Measurements from ENCODE around the gene SSU72. TPM values are rescaled to one million over a fixed set of nuclear protein-coding genes. Genes with fewer than 3 reads are reported as not detected.
A peak's percentile ranks its signal among the peaks of the same experiment; 100 is the strongest.

SSU72 gene
- polyA plus RNA-seq, 1 experiment: 101 TPM

DNA sequence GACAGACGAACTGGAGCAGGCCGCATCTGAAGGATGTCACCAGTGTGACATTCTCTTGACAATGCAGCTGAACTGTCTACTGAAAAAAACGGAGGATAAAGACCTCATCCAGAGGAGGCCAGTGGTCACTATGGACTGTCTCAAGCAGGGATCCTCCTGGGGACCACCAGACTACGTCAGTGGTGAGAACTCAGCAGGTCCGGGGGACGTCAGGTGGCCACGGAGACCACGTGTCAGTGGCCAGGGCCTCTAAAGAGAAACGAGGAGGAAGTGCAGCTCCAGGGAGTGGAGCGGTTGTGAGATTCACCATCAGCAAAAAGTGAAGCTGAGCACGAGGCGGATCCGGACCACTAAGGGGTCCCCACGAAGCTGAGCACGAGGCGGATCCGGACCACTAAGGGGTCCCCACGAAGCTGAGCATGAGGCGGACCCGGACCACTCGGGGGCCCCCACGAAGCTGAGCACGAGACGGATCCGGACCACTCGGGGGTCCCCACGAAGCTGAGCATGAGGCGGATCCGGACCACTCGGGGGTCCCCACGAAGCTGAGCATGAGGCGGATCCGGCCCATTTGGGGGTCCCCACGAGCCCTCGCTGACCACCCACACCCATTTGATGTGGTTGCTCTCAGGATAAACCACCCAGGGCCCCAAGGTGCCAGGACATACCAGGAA is 20.7 kb downstream of the SSU72 start:
- Histone ChIP-seq H3K4me3 (ENCODE audit: low read depth, low read length) (no peak overlapping the region), H3K27me3 (ENCODE audit: control insufficient read depth, insufficient read depth, low read length) (no peaks in the 10 kb centered on the region), H3K36me3 (ENCODE audit: control insufficient read depth, insufficient read depth, low read length) (peaks cover 3% of the 10 kb centered on the region)
- ChIA-PET CTCF (no interaction called here), POLR2A (no interaction called here)
- TF ChIP-seq, protein P1, sequence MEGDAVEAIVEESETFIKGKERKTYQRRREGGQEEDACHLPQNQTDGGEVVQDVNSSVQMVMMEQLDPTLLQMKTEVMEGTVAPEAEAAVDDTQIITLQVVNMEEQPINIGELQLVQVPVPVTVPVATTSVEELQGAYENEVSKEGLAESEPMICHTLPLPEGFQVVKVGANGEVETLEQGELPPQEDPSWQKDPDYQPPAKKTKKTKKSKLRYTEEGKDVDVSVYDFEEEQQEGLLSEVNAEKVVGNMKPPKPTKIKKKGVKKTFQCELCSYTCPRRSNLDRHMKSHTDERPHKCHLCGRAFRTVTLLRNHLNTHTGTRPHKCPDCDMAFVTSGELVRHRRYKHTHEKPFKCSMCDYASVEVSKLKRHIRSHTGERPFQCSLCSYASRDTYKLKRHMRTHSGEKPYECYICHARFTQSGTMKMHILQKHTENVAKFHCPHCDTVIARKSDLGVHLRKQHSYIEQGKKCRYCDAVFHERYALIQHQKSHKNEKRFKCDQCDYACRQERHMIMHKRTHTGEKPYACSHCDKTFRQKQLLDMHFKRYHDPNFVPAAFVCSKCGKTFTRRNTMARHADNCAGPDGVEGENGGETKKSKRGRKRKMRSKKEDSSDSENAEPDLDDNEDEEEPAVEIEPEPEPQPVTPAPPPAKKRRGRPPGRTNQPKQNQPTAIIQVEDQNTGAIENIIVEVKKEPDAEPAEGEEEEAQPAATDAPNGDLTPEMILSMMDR (IDR thresholded peaks at IDR 0.05; ENCODE audit: insufficient read depth, low read depth, low read length): no peak
- DNase-seq (ENCODE audit: low read depth): no peak

DNA sequence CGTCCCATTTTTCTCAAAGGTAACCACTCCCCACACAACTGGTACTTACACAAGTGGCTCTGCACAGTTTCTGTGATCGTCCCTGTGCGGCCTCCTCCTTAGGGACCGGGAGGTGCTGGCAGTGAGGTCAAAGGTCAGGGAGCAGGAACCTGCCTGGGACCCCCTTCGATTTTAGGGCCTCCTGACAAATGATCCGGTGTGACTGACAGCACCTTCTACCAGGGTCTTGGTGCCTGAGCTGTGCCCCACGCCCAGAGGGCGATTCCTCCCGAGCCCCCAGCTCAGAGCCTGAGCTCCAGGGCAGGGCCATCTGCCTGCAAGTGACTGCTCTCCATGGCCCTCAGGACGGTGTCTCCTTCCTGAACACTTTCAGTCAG is 22.4 kb downstream of the SSU72 start:
- no peaks in the 10 kb centered on the region for H3K27me3 ChIP-seq (ENCODE audit: control insufficient read depth, insufficient read depth, low read length)
- no peak overlapping the region for H3K4me3 ChIP-seq (ENCODE audit: low read depth, low read length)
- TF ChIP-seq, protein P1 (IDR thresholded peaks at IDR 0.05; ENCODE audit: insufficient read depth, low read depth, low read length): no peak
- no peak for DNase-seq (ENCODE audit: low read depth)
- POLR2A ChIA-PET: no interaction called here
- peaks cover 5% of the 10 kb centered on the region for H3K36me3 ChIP-seq (ENCODE audit: control insufficient read depth, insufficient read depth, low read length)
- CTCF ChIA-PET: no interaction called here

DNA sequence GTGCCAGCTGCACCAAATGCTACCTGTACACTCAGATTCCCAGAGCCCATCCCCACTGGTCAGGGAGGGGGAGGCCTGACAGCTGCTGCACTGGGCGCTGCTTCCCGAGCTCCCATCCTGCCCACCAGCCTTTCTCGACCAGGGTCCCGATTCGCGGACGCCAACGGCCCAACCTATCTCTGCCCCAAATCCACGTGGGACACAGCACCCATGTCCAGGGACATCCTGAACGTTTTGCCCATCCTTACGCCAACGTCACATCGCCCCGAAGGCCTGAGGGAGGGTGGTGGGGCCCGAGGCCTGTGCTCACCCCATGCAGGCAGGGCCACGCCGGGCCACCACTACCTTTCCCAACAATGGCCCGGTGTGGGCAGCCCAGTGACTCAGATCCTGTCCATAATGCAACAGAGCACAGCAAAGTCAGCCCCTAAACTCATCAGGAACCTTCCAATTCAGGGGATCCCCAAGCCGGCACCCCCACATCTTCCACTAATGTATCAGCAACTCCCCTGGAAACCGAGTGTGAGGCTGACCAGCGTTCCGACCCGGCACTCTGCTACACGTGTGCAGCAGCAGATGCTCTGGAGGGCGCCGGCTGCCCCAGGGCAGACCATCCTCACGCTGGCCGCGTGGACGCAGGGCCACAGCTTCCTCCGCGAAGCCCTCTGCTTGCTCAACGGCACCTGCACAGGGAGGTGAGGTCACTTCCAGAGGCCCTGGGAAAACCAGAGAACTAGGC is 23.0 kb downstream of the SSU72 start:
- Histone ChIP-seq H3K36me3 (ENCODE audit: control insufficient read depth, insufficient read depth, low read length) (peaks cover 5% of the 10 kb centered on the region), H3K27me3 (ENCODE audit: control insufficient read depth, insufficient read depth, low read length) (no peaks in the 10 kb centered on the region), H3K4me3 (ENCODE audit: low read depth, low read length) (no peak overlapping the region)
- ChIA-PET POLR2A (no interaction called here), CTCF (interaction anchor here (1.0 kb wide), 1 partner anchor 7 kb away, joined by 3 read pairs; no protein-coding TSS in a partner anchor)
- TF ChIP-seq, protein P1 (IDR thresholded peaks at IDR 0.05; ENCODE audit: insufficient read depth, low read depth, low read length): no peak
- DNase-seq (ENCODE audit: low read depth): no peak

DNA sequence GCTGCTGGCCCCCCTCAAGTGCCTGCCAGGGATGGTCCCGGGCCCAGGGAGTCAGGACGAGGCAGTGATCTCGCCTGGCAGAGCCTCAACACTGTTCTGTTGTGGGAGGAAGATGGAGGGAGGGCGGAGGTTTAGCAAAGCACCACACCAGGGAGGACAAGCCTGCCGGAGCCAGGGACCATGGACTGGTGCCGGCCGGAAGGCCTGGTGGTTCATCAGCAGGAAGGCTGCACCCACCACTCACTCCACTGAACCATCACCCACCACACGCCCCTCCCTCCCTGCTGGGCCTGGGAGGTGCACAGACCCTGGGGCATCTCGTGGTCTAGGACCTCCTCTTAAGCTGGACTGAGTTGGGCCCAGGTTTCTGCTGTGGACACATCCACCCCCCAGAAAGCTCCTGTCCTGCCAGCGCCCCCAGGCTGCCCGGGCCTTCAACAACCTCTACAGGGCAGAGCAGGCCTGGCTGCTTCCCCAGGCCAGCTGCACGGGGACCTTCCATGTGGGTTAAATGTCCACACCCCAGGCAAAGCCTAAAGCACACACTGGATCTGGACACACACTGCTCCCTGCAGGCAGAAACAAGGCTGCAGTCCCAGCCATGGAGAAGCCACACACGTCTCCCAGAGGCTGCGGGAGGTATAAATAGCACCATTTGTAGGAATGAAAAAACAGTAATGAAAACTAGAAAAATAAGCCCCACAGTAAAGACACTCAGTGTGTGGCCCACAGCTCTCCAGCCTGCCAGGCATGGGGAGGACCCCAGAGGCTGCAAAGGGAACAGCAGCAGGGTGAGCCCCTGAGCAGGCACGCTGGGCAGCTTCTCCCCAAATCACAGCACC is 23.9 kb downstream of the SSU72 start:
- CTCF ChIA-PET: interaction anchor here (1.0 kb wide), 1 partner anchor 8 kb away, joined by 3 read pairs; no protein-coding TSS in a partner anchor
- POLR2A ChIA-PET: no interaction called here
- no peak overlapping the region for H3K4me3 ChIP-seq (ENCODE audit: low read depth, low read length)
- no peak for DNase-seq (ENCODE audit: low read depth)
- H3K36me3 ChIP-seq (ENCODE audit: control insufficient read depth, insufficient read depth, low read length): peaks cover 3% of the 10 kb centered on the region
- TF ChIP-seq, protein P1 (IDR thresholded peaks at IDR 0.05; ENCODE audit: insufficient read depth, low read depth, low read length): peak; percentile 43
- H3K27me3 ChIP-seq (ENCODE audit: control insufficient read depth, insufficient read depth, low read length): no peaks in the 10 kb centered on the region

DNA sequence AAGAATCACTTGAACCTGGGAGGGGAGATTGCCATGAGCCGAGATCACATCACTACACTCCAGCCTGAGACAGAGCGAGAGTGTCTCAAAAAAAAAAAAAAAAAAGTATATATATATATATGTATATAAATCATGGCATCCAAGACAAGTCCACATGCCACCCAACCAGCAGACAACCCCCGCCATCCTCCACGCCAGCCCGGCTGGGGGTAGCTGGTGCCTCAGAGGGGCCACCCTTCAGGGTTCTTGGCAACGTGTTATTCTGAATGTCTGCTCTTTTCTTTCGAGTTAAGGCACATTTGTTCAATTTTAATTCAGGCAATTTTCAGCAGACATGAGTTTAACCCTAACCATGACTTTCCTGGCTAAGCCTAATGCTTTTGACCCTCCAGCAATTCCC is 24.6 kb downstream of the SSU72 start:
- DNase-seq (ENCODE audit: low read depth): no peak
- ChIA-PET POLR2A (no interaction called here), CTCF (no interaction called here)
- H3K27me3 ChIP-seq (ENCODE audit: control insufficient read depth, insufficient read depth, low read length): no peaks in the 10 kb centered on the region
- H3K4me3 ChIP-seq (ENCODE audit: low read depth, low read length): no peak overlapping the region
- TF ChIP-seq, protein P1 (IDR thresholded peaks at IDR 0.05; ENCODE audit: insufficient read depth, low read depth, low read length): no peak
- H3K36me3 ChIP-seq (ENCODE audit: control insufficient read depth, insufficient read depth, low read length): peaks cover 3% of the 10 kb centered on the region
